Fibroblast of the aortic adventitia (primary cell): ENCODE data around the gene PRDM12. TPM values are rescaled to one million over a fixed set of nuclear protein-coding genes. Genes with fewer than 3 reads are reported as not detected.

Source experiments
- DNase-seq: peaks from one replicate; pipeline ENCODE4 v3.0.0-alpha.2; 2010; ENCODE audit warnings: low read depth
- H3K4me3 ChIP-seq: 2 replicates; pipeline ENCODE4 v1.5.1; 2011; ENCODE audit warnings: low read depth, mild to moderate bottlenecking, control low read depth, low read length, moderate library complexity
- CTCF ChIP-seq: IDR thresholded peaks from 2 replicates; pipeline ENCODE4 v1.5.1; 2011; ENCODE audit warnings: mild to moderate bottlenecking, low read length, control low read depth, inconsistent platforms; ENCODE audit not compliant: insufficient read depth
- total RNA-seq: library from RNA; depleted of rRNA; stranded (reverse); fragments of >200 nt; gene quantifications from 2 replicates; pipeline ENCODE4 v1.2.3, GENCODE V29; 2012; ENCODE audit warnings: low replicate concordance

The PRDM12 gene
- total RNA-seq, 1 donor: not detected

GRCh38 chr9:130707225-130707976 lies 43.0 kb downstream of the PRDM12 start:
- DNase-seq: peak; percentile 83
- TF ChIP-seq CTCF: peak; percentile 67

GRCh38 chr9:130710822-130711352 lies 46.5 kb downstream of the PRDM12 start:
- H3K4me3 ChIP-seq: no peak overlapping the region
- no peak for TF ChIP-seq CTCF
- no peak for DNase-seq

More at GRCh38 chr9:130707225-130707976, 43.0 kb downstream of the PRDM12 start:
- no peak overlapping the region for H3K4me3 ChIP-seq

GRCh38 chr9:130711469-130711868 lies 47.1 kb downstream of the PRDM12 start:
- no peak for DNase-seq
- H3K4me3 ChIP-seq: no peak overlapping the region
- TF ChIP-seq CTCF: no peak

DNA sequence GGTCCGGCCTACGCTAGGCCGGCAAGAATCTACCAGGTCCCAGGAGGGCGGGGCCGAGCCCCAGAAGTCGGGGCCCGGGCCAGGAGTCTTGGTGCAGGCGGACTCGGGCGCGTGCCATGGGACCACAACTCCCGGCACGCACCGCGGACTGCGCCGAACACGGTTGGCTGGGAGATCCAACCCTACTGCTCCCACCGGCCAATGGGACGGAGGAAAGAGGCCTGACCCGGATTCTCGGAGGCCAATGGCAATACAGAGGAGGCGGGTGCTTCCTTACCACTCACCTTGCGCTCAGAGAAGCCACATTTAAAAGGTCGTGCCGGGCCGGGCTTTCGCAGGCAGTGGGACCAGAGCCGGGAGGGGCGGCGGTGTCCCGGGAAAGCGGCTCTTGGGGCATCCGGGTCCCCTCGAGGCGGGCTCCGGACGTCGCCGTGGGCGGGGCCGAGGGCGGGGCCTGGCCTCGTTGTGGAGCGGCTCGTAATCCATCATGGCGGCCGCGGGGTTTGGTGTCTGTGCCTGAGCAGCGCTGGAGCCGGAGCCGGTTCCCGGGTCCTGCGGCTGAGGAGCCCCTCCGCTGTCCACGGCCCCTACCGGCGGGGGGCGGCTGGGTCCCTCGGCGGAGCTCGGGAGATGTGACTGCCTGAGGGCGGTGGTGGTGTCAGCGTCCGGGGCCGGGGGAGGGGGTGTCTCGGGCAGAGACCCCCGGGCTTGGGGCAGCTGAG lies 48.3 kb downstream of the PRDM12 start:
- peak overlapping the region; percentile 83 for H3K4me3 ChIP-seq
- no peak for TF ChIP-seq CTCF
- peak; percentile 98 for DNase-seq

DNA sequence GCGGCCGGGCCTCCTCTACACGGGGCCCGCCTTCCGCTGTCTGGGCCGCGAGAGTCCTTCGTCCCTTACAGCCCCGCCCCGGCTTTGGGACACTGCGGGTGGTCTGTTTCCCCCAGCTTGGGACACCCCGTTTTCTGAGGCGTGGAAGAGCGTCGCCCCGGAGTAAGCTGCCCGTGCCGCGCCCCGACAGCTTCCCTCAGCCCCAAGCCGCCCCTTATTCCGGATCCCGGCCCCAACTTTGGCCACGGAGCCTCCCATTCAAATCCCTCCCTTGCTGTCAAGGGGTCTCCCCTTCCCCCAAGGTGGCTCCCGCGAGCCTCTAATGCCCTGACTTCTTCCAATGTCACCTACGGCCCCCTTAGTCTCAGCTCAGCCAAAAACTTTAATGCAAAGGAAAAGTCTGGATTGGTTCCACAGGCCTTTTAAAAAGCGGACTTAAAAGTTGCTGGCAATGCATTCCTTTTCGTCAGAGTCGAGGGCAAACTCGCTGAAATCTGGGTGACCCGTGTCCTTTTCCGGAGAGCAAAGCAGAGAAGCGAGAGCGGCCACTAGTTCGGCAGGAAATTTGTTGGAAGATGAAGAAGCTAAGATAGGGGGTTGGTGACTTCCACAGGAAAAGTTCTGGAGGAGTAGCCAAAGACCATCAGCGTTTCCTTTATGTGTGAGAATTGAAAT lies 49.0 kb downstream of the PRDM12 start:
- TF ChIP-seq CTCF: no peak
- peak overlapping the region; percentile 83 for H3K4me3 ChIP-seq
- peak; percentile 46 for DNase-seq

DNA sequence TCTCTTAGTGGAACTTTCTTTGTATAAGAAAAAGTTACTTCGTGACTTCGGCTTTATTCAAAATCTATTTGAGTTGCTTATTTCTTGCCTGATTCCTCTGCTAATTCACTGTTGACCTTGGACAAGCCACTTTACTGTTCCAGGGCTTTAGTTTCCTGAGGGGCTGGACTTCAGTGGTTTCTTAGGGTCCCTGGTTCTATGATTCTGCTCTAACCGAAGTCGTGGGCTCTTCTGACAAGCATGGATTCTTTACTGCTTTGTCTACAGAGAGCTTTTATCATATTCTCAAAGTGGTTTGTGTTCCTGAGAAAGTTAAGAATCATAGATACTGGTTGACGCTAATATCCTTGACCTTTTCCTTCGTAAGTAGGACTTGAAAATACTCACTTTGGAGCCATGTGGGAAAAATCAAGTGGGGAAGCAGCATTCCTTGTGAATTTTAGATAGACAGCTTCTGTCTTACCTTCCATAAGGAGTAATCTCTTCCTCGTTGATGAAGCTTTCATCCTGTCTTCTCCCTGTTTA lies 50.3 kb downstream of the PRDM12 start:
- no peak for TF ChIP-seq CTCF
- DNase-seq: peak; percentile 37
- peak overlapping the region; percentile 83 for H3K4me3 ChIP-seq
